ENCODE data around the gene PRSS36.
"Not testable (repeated sequence)": the region's sequence is repeated elsewhere in the genome, so short reads cannot be mapped to it uniquely, and the experiment has no call there.

Gene PRSS36

DNA sequence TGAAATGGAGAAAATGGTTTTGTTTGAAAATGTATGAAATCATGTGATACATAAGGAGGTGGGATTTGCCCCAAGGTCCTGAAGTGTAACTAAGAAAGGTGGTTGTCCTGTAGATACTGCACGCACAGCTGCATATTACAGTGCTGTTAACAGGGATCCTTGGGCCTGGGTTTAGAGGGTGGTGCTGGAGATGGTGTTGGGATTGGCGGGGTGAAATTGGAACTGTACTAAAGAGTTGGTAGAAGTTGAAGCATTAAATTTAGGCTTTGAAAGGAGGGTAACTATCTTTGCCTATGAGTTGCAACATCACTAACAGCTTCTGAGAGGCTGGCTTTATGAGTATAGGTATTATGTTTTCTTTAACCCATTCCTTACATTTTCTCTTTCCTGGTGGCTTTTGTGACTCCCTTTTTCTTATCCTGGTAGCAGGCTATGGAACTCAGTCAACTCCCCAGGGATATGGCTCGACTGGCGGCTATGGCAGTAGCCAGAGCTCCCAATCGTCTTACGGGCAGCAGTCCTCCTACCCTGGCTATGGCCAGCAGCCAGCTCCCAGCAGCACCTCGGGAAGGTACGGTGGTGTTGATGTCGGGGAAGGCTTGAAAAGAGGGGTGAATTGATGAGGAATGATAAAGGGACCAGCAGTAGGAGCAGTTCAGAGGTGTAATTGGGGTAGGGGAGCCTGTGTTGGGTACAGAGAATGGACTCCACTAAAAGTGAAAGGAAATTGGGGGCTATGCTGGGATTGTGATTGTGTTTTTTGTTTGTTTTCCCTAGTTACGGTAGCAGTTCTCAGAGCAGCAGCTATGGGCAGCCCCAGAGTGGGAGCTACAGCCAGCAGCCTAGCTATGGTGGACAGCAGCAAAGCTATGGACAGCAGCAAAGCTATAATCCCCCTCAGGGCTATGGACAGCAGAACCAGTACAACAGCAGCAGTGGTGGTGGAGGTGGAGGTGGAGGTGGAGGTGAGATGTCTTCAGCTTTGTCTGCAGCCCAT, 33.9 kb upstream of the PRSS36 start:
- no peak for DNase-seq

- no peak for DNase-seq
These were observed 32.5 kb upstream of the PRSS36 start for GRCh38 chr16:31182391-31182790.

GRCh38 chr16:31181102-31181830, 31.4 kb upstream of the PRSS36 start:
- no peak for DNase-seq

DNA sequence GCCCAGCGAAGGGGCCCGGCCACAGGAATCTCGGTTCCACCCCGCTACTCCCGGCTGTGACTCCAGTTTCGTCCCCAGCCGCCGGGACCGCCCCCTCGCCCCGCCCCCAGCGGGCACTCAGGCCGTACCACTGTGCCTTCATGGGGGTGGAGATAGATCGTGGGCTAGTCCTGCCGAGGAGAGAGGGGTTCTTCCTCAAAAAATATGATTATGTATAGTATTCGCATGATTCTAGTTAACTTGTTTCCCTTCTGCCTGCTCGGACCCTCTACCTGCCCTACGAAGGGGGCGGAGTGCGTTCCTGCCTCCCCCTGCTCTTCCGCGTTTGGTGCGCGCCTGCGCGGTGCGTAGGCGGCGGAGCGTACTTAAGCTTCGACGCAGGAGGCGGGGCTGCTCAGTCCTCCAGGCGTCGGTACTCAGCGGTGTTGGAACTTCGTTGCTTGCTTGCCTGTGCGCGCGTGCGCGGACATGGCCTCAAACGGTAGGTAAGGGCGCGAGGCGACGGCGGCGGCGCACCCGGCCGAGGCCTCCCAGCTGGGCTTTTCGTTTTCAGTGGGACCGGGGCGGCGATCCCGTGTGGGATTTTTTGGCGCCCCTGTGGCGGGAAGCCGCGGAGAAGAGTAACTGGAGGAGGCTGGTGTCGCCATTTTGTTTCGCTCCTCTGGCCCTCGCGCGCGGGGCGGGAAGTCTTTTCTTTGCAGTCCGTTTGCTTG, 30.0 kb upstream of the PRSS36 start, which contains the start of gene FUS:
FUS (plus strand) TSS at position 393 of the 713 bp plus-strand sequence; CDS start at position 469, 76 bp downstream.
- DNase-seq: peak; percentile 58 to 64

DNA sequence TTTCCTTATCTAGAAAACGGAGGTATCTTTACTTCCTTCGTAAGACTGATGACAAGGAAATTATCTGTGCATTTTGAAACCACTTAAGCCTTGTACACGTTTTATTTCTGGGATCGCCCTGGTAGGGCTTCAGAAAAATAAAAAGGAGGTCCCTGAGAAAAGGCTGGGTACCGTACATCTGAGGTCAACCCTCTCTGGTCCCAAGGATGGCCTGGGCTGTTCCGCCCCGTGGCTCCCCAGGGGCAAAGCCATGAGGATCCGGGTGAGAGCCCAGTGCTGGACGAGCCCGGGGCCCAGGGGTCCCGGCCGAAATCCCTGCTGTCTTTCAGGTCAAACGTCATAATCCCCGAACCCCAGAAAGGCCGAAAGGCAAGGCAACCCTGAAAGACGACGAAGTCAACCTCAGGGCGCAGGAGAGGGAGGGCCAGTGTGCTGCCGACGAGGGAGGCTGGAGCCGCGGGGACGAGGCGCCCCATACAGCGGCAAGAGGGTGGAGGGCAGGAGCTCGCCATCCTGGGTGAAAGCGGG, 29.4 kb upstream of the PRSS36 start:
- no peak for DNase-seq

DNA sequence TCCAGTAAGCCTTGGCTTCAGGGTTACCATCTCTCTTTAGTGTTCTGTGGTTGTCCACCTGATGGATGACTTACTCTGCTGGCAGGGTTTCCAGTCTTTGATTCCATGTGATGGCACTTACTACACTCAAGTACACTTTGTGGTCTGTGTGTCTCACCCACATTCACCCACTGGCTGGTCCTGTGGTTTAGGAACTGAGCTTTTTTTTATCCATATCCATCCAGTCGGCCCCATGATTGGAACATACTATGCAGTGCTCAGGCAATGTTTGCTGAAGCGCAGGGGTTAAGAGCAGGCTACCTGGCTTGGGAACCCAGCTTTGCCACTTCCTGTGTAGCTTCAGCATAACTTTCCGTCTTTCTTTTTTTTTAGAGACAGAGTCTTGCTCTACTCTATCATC, 27.3 kb upstream of the PRSS36 start:
- DNase-seq: no peak

DNA sequence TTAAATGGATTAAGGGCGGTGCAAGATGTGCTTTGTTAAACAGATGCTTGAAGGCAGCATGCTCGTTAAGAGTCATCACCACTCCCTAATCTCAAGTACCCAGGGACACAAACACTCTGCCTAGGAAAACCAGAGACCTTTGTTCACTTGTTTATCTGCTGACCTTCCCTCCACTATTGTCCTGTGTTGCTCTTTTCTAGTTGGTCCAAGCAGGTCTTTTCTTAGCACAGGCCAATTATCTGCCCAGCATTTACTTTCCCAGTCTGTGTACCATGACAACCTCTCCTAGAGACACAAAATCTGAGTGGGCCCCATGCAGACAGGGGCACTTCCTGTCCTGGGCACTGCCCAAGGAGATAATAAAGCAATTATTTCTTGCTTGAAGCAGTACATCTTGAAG, 20.2 kb upstream of the PRSS36 start:
- not testable (repeated sequence) for DNase-seq

GRCh38 chr16:31168848-31169247, 19.0 kb upstream of the PRSS36 start:
- DNase-seq: no peak

- DNase-seq: no peak
These were observed 17.4 kb upstream of the PRSS36 start for GRCh38 chr16:31167315-31167714.

DNA sequence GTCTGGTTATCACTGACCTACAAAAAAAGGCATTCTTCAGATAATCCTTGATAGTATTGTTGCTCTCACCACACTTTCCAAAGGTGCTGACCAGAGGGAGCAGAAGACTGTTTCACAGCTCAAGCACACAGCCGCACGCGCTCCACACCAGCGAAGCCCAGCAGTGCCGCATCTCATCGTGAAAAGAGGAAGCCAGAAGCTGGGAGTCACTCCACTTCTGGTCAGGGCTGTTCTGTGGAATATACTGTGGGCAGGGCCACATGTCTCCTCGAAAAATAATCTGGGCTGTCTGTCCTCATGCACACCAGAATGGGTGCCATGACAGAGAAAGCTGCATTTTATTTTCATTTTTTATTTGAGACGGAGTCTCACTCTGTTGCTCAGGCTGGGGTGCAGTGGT, 7.3 kb upstream of the PRSS36 start:
- DNase-seq: peak in 1 of 2 experiments; percentile 36

- not testable (repeated sequence) for DNase-seq
These were observed 1.1 kb upstream of the PRSS36 start for GRCh38 chr16:31150976-31151375.

GRCh38 chr16:31149332-31149731, 534 bp downstream of the PRSS36 start:
- no peak for DNase-seq

DNA sequence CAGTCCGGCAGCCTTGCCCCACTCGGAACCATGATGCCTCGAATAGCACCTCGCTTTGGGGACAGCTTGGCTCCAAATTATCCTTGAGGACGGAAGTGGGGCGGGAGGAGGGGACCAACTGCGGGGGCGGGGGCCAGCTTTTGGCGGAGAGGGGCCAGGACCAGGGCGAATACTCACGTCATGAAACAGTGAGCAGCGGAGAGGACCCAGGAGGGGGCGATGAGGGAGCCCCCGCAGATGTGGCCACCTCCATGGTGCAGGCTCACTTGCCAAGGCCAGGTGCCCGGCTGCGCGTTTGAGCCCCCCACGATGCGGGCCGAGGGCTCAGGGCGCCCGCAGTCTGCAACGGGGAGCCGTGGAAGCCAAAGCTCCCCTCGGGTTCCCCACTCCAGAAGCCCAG, 970 bp downstream of the PRSS36 start:
- no peak for DNase-seq

DNA sequence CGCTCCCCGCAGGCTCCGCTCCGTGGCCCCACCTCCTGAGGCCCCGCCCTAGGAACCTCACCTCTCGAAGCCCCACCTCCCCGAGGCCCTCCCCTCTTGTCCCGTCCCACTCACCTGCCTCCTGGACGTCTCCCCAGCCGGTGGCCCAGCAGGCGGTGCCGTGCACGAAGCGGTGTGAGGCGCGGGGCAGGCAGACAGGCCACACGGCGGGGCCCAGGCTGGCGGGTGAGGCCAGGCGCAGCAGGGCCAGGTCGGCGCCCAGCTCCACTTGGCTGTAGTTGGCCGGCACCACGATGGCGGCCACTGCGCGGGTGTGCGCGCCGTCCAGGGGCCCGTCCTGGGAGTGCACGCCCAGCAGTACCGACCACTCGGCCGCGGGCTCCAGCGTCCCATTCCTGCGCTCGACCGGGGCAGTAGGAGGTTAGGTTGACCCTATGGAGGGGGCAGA, 1.6 kb downstream of the PRSS36 start:
- DNase-seq: no peak

DNA sequence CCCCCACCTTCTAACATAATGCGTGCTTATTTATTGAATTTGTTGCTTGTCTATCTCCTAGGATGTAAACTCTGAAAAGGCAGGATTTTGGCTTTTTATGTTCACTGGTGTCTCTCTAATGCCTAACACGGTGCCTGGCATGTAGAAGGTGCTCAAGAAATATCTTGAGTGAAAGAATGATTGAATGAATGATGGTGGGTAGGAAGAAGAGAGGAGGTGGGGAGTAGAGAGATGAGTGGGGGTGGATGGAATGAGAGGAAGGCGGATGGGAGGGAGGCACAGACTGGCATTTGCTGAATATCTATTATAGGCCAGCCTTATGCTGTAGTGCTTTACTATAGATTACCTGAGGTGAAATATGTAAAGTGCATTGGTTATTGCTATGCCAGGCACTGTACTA, 2.3 kb downstream of the PRSS36 start:
- no peak for DNase-seq

DNA sequence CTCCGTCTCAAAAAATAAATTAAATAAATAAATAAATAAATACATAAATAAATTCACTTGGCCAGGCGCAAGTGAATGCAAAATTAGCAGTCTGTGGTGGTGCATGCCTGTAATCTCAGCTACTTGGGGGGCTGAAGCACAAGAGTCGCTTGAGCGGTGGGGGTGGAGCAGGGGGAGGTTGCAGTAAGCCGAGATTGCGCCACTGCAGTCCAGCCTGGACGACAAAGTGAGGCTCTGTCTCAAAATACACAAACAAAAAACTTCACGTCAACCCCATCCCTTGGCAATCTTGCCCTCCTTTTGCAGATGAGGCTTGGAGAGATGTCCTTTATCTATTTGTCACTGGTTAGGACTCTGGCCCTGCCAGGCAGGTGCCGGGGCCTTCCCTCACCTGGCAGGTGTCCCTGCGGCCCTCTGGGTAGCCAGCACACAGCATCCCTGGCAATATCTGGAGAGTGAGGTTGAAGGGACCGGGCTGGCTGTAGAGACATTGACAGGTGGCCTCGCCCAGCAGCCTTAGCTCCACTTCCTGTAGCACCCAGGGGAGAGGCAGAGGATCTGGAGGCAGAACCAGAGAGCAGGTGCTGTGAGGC, 4.4 kb downstream of the PRSS36 start:
- DNase-seq: no peak

GRCh38 chr16:31144418-31144817, 5.4 kb downstream of the PRSS36 start:
- not testable (repeated sequence) for DNase-seq

GRCh38 chr16:31143694-31144148, 6.1 kb downstream of the PRSS36 start:
- DNase-seq: no peak

DNA sequence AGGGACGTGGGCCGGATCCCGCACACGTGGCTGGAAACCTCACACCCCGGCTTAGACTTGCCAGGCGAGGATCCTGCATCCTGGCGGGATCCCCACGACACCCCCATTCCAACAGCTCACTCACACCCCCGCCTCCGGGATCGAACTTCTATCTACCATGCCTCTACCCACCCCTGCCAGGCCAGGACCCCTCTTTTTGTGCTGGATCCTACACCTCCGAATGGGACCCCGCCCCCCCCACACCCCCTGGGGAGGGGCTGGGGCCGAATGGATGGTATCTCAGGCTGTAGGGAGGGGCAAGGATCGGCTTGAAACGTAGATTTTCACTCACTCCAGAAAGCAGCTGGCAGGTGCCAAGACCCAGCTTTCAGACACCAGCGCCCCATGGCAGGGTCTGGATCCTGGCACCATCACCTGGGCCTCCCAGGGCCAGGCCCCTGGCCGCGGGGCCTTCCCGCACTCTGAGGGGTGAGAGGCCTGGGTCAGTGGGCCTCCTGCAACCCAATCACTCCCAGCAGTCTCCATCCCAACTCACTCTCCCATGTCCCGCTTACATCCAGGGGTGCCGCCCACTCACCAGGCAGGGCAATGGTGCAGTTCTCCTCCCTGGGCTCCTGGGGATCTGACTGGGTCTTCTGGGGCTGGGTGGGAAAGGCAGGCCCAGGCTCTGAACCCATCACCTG, 6.7 kb downstream of the PRSS36 start:
- no peak for DNase-seq

GRCh38 chr16:31142109-31143010, 7.5 kb downstream of the PRSS36 start:
- DNase-seq: peak; percentile 86 to 87
